Ovary (tissue), 9 donors: ENCODE data around the gene PCSK5. TPM values are rescaled to one million over a fixed set of nuclear protein-coding genes. Genes with fewer than 3 reads are reported as not detected.

ENCODE experiments used
- DNase-seq, 5 donors: peaks; one replicate each; pipeline ENCODE4 v3.0.0-alpha.2; 2019 to 2020
- H3K27ac ChIP-seq, 2 donors: fragments of 200-600 bp; one replicate each; pipeline versions ENCODE4 v1.5.1 to v1.8.0; 2019 to 2022
- H3K27me3 ChIP-seq: fragments of 200-600 bp; one replicate; pipeline ENCODE4 v1.8.0; 2022
- H3K36me3 ChIP-seq: fragments of 200-600 bp; sonication (generic); one replicate; pipeline ENCODE4 v1.5.1; 2019
- H3K4me1 ChIP-seq: one replicate; pipeline ENCODE4 v1.8.1; 2013; ENCODE audit warnings: mild to moderate bottlenecking, moderate library complexity; ENCODE audit not compliant: insufficient read depth
- H3K4me3 ChIP-seq: fragments of 200-600 bp; sonication (generic); one replicate; pipeline ENCODE4 v1.5.1; 2017
- H3K9me3 ChIP-seq, 2 donors: fragments of 200-600 bp in 1 of 2; sonication (generic) in 1 of 2; one replicate each; pipeline versions ENCODE4 v1.5.1 to v1.8.1; 2013 to 2019; ENCODE audit warnings: mild to moderate bottlenecking in 1 of 2, moderate library complexity in 1 of 2
- CTCF ChIP-seq, 3 donors: fragments of 450-650 bp in 2 of 3; fragments of 200-600 bp in 1 of 3; IDR thresholded peaks; one replicate each; pipeline versions ENCODE4 v1.5.1 to v1.8.0; 2016 to 2022; ENCODE audit warnings: antibody characterized with exemption in 3 of 3, mild to moderate bottlenecking in 1 of 3
- EP300 ChIP-seq: sonication (generic); formaldehyde crosslinking; IDR thresholded peaks from one replicate; pipeline ENCODE4 v1.6.1; 2017; ENCODE audit warnings: antibody characterized with exemption
- POLR2A ChIP-seq: fragments of 450-650 bp; IDR thresholded peaks from one replicate; pipeline ENCODE4 v1.6.1; 2017; ENCODE audit warnings: antibody characterized with exemption, mild to moderate bottlenecking, moderate library complexity
- WGBS, 3 donors: extraction: QIAGEN DNeasy Blood & Tissue Kit in 1 of 3; methylation state at CpG; one replicate each; pipeline versions ENCODE4 v1.1.5 to v1.1.7; 2013 to 2017; 5-methylcytosine and 5-hydroxymethylcytosine counted together
- intact Hi-C, 4 donors: fragments of 100-400 bp; cut with DNase I; formaldehyde crosslinking; loops; one replicate each; pipeline versions ENCODE4 v1.11.0 to v1.15.1; 2022 to 2023
- polyA plus RNA-seq, 2 donors: library from polyadenylated mRNA; stranded (reverse); fragments of 200-250 nt in 1 of 2; fragments of 350-450 nt in 1 of 2; fragmentation: Illumina TruSeq in 1 of 2; extraction: RNeasy Lipid Tissue Mini Kit (QIAGEN cat#74804) in 1 of 2; gene quantifications; one replicate each; pipeline ENCODE4 v1.2.3, GENCODE V29; 2013 to 2014
- total RNA-seq, 7 donors: library from RNA; depleted of rRNA in 2 of 7; stranded (reverse); fragments of >200 nt in 2 of 7; fragmentation: NEBNext Ultra II Directional in 3 of 7; extraction: Animal tissue kit (Norgen Biotek cat#: 25700) in 3 of 7; gene quantifications; one replicate each; pipeline versions ENCODE4 v1.1.0 to v1.2.4, GENCODE V29; 2016 to 2023
- donor health status: DM: no; HTN: no; CAD: no; lungs with moderate emphysema.
- donor health status: DM: no; HTN: no; CAD: no.
- donor health status: Bipolar disorder and iron deficiency.
- donor health status: DM: yes; HTN: yes; CAD: no.
- donor health status: DM: no; HTN: no; CAD: no.
- donor health status: DM: yes; HTN: yes; CAD: no.

PCSK5 gene
- total and polyA plus RNA-seq, 9 donors: 12.7 to 41.8 (median 28.3) TPM

GRCh38 chr9:76109953-76110352 is 219.5 kb downstream of the PCSK5 start:
- H3K9me3 ChIP-seq: no peaks in the 10 kb centered on the region
- WGBS, 3 donors: 40 to 54% (median 44%) methylated on average over 2 of the region's 2 CpGs
- no peaks in the 10 kb centered on the region for H3K36me3 ChIP-seq
- DNase-seq: no peak
- H3K4me3 ChIP-seq: no peak overlapping the region
- intact Hi-C loops: loop anchor here in 1 of 4 donors (10.0 kb wide), 1 partner anchor 215 kb away; the partner anchor contains the start of gene PCSK5
- H3K27me3 ChIP-seq: no peaks in the 10 kb centered on the region
- H3K27ac ChIP-seq: peak overlapping the region in 1 of 2 donors; percentile 35
- no peak for TF ChIP-seq EP300
- H3K4me1 ChIP-seq: peaks cover 13% of the 10 kb centered on the region

GRCh38 chr9:76112151-76112550 is 221.7 kb downstream of the PCSK5 start:
- no peak overlapping the region for H3K4me3 ChIP-seq
- H3K27me3 ChIP-seq: no peaks in the 10 kb centered on the region
- no peaks in the 10 kb centered on the region for H3K9me3 ChIP-seq
- peaks cover 14% of the 10 kb centered on the region for H3K4me1 ChIP-seq
- TF ChIP-seq EP300 (no peak), POLR2A (no peak), CTCF (IDR thresholded peaks at IDR 0.05) (no peak)
- H3K27ac ChIP-seq: no peak overlapping the region
- no peaks in the 10 kb centered on the region for H3K36me3 ChIP-seq
- 76 to 92% (median 81%) methylated on average over 2 of the region's 2 CpGs for WGBS, 3 donors
- intact Hi-C loops: no loop called here
- no peak for DNase-seq

GRCh38 chr9:76114144-76114543 is 223.7 kb downstream of the PCSK5 start:
- TF ChIP-seq CTCF (IDR thresholded peaks at IDR 0.05) (no peak), EP300 (no peak), POLR2A (no peak)
- intact Hi-C loops: no loop called here
- Histone ChIP-seq H3K36me3 (no peaks in the 10 kb centered on the region), H3K27ac (no peak overlapping the region), H3K4me1 (peaks cover 11% of the 10 kb centered on the region), H3K9me3 (no peaks in the 10 kb centered on the region), H3K4me3 (no peak overlapping the region), H3K27me3 (no peaks in the 10 kb centered on the region)
- DNase-seq: peak; percentile 49 to 79 (median 61)
- WGBS, 3 donors: 16 to 37% (median 18%) methylated on average over 3 of the region's 3 CpGs

DNA sequence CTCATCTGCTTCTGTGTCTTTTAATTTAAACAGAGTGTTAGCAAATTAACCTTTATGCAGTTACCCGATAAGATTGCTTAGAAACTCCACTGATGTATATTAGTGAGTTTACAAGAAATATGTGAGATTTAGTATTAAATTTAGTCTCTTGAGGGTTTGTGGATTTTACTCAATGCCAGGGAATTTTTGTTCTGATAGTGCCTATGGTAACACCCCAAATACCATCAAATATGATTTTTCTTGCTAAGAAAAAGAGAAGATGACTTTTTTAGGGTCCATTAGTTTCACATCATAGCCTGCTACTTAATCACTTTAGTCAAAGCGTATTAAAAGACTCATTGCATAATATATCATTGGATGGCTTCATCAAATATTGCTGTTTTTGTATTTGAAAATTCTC is 224.9 kb downstream of the PCSK5 start:
- Histone ChIP-seq H3K9me3 (no peaks in the 10 kb centered on the region), H3K36me3 (no peaks in the 10 kb centered on the region), H3K4me3 (no peak overlapping the region), H3K4me1 (peaks cover 6% of the 10 kb centered on the region), H3K27ac (no peak overlapping the region), H3K27me3 (no peaks in the 10 kb centered on the region)
- intact Hi-C loops: no loop called here
- no peak for DNase-seq
- no peak for TF ChIP-seq CTCF (IDR thresholded peaks at IDR 0.05)
- TF ChIP-seq EP300: no peak
- no peak for TF ChIP-seq POLR2A
- 36 to 48% (median 38%) methylated on average over 2 of the region's 2 CpGs for WGBS, 3 donors

DNA sequence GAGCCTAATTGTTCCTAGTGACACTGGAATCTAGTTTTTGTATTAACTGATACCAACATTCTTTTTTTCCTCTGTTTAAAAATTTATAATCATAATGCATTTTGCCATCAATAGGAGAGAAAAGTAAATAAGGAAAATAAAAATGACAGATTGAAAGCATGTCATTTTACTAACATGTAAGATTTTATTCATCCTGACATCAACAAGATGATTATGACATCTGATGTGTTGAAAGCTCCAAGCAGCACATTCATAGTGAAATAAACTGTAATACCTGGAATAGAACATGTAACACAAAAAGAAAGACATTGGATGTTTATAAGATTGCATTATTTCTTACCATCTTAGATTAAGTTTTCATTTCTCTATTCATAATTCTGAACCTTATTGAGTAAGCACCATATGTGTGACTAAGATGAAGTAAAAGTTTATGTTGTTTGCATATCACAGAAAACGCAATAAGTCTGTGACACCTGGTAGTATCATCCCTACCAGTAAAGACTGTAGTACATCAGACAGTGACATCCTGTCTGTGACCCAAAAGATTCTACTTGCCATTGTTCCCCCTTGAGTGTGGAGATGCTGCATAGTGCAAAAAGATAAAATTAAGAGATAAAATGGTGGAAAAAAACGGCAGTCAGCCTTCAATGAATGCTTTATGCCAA is 225.6 kb downstream of the PCSK5 start:
- Histone ChIP-seq H3K9me3 (no peaks in the 10 kb centered on the region), H3K27me3 (no peaks in the 10 kb centered on the region), H3K4me1 (peaks cover 4% of the 10 kb centered on the region), H3K4me3 (no peak overlapping the region), H3K27ac (no peak overlapping the region), H3K36me3 (no peaks in the 10 kb centered on the region)
- 81 to 91% (median 83%) methylated on average over 2 of the region's 2 CpGs for WGBS, 3 donors
- DNase-seq: no peak
- intact Hi-C loops: no loop called here
- TF ChIP-seq EP300: no peak
- no peak for TF ChIP-seq POLR2A
- no peak for TF ChIP-seq CTCF (IDR thresholded peaks at IDR 0.05)
